OCI-LY1 (cell line): Measurements from ENCODE around the gene NEURL1B.

Source experiments
- CTCF ChIP-seq: fragments of 200-600 bp; sonication (generic), shearing (Covaris generic); IDR thresholded peaks from 2 replicates; pipeline ENCODE4 v1.5.1; 2017; ENCODE audit warnings: mild to moderate bottlenecking, antibody characterized with exemption, low read length, moderate library complexity, mixed read lengths
- EZH2 ChIP-seq: fragments of 200-600 bp; sonication (generic), shearing (Covaris generic); IDR thresholded peaks from 2 replicates; pipeline ENCODE4 v1.8.0; 2017; ENCODE audit warnings: borderline replicate concordance, mixed run types, mild to moderate bottlenecking, antibody characterized with exemption, low read length, moderate library complexity, mixed read lengths

- TF ChIP-seq CTCF (no peak), EZH2 (no peak)
Measured at GRCh38 chr5:172633403-172633970, 7.6 kb upstream of the NEURL1B start.
